Upper lobe of right lung (tissue), 1 donor: ENCODE measurements around the gene CAVIN2. TPM values are rescaled to one million over a fixed set of nuclear protein-coding genes. Genes with fewer than 3 reads are reported as not detected.
A peak's percentile ranks its signal among the peaks of the same experiment; 100 is the strongest.

Experiments used
- ATAC-seq: fragments of 200-7000 bp; cut with Tn5 transposase; one replicate; pipeline ENCODE4 v1.9.1; 2020; ENCODE audit warnings: mild to moderate bottlenecking, moderate library complexity
- DNase-seq: peaks from one replicate; pipeline ENCODE4 v3.0.0-alpha.2; 2020
- H3K27ac ChIP-seq: fragments of 200-600 bp; one replicate; pipeline ENCODE4 v1.8.0; 2022
- H3K27me3 ChIP-seq: fragments of 200-600 bp; one replicate; pipeline ENCODE4 v1.8.0; 2022; ENCODE audit warnings: mild to moderate bottlenecking
- H3K36me3 ChIP-seq: fragments of 200-600 bp; one replicate; pipeline ENCODE4 v1.8.0; 2022
- H3K4me1 ChIP-seq: fragments of 200-600 bp; one replicate; pipeline ENCODE4 v1.8.0; 2022
- H3K4me3 ChIP-seq: fragments of 200-600 bp; one replicate; pipeline ENCODE4 v1.8.0; 2022; ENCODE audit warnings: mild to moderate bottlenecking
- H3K9me3 ChIP-seq: fragments of 200-600 bp; one replicate; pipeline ENCODE4 v1.8.0; 2022
- CTCF ChIP-seq: fragments of 200-600 bp; IDR thresholded peaks from one replicate; pipeline ENCODE4 v1.8.0; 2022; ENCODE audit warnings: antibody characterized with exemption
- intact Hi-C: fragments of 100-400 bp; cut with DNase I; formaldehyde crosslinking; loops from one replicate; pipeline ENCODE4 v1.11.0; 2022
- total RNA-seq: library from RNA; stranded (reverse); fragmentation: NEBNext Ultra II Directional; extraction: Animal tissue kit (Norgen Biotek cat#: 25700); gene quantifications from one replicate; pipeline ENCODE4 v1.2.1, GENCODE V29; 2021
- donor health status: DM: no; HTN: yes; CAD: no; lungs with severe emphysema.

The CAVIN2 gene
- total RNA-seq, 1 donor from 2014 or later, result 185 TPM

- no peak for TF ChIP-seq CTCF
- intact Hi-C loops, result no loop called here
- Histone ChIP-seq H3K27me3 (no peaks in the 10 kb centered on the region), H3K27ac (no peak overlapping the region), H3K36me3 (no peaks in the 10 kb centered on the region), H3K9me3 (no peaks in the 10 kb centered on the region), H3K4me3 (no peak overlapping the region), H3K4me1 (no peaks in the 10 kb centered on the region)
- DNase-seq (no peak), ATAC-seq (peak; percentile 26)
Measured at GRCh38 chr2:191881982-191882816, 35.3 kb upstream of the CAVIN2 start.

- ATAC-seq, result peak; percentile 25
- intact Hi-C loops, result no loop called here
- Histone ChIP-seq H3K36me3 (no peaks in the 10 kb centered on the region), H3K4me1 (no peaks in the 10 kb centered on the region), H3K27me3 (no peaks in the 10 kb centered on the region), H3K27ac (no peak overlapping the region), H3K9me3 (no peaks in the 10 kb centered on the region), H3K4me3 (no peak overlapping the region)
- no peak for DNase-seq
- TF ChIP-seq CTCF, result no peak
Measured at GRCh38 chr2:191878548-191879279, 31.8 kb upstream of the CAVIN2 start.

GRCh38 chr2:191877875-191878274 is 31.0 kb upstream of the CAVIN2 start:
- no peaks in the 10 kb centered on the region for H3K36me3 ChIP-seq
- H3K4me3 ChIP-seq, result no peak overlapping the region
- H3K27me3 ChIP-seq, result no peaks in the 10 kb centered on the region
- TF ChIP-seq CTCF, result no peak
- intact Hi-C loops, result no loop called here
- no peak for ATAC-seq
- no peaks in the 10 kb centered on the region for H3K4me1 ChIP-seq
- H3K9me3 ChIP-seq, result no peaks in the 10 kb centered on the region
- no peak for DNase-seq
- no peak overlapping the region for H3K27ac ChIP-seq

DNA sequence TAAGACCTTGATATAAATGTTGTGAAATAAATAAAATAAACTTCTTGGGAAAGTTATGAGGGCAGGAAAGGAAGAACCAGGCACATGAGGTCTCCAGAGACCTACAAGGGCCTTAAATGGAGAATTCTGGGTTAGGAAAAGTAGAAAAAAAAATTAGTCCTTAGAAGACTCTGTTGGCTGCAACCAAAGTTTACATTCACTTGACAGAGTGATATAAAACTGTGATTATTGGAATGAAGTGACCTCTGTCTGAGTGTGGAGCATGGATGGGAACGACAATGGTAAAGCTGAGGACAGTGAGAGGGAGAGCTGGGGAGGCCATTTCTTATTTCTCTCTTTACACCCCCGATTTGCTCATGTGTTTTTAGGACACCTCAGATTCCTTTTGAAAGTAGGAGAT is 29.0 kb upstream of the CAVIN2 start:
- Histone ChIP-seq H3K4me3 (no peak overlapping the region), H3K4me1 (no peaks in the 10 kb centered on the region), H3K36me3 (no peaks in the 10 kb centered on the region), H3K9me3 (no peaks in the 10 kb centered on the region), H3K27ac (no peak overlapping the region), H3K27me3 (no peaks in the 10 kb centered on the region)
- TF ChIP-seq CTCF, result no peak
- ATAC-seq (no peak), DNase-seq (no peak)
- intact Hi-C loops, result no loop called here

- no peaks in the 10 kb centered on the region for H3K27me3 ChIP-seq
- intact Hi-C loops, result no loop called here
- peaks cover 22% of the 10 kb centered on the region for H3K4me1 ChIP-seq
- no peak overlapping the region for H3K4me3 ChIP-seq
- H3K36me3 ChIP-seq, result no peaks in the 10 kb centered on the region
- H3K27ac ChIP-seq, result no peak overlapping the region
- peak; percentile 23 for TF ChIP-seq CTCF
- H3K9me3 ChIP-seq, result no peaks in the 10 kb centered on the region
- ATAC-seq, result no peak
- DNase-seq, result no peak
Measured at GRCh38 chr2:191870744-191871143, 23.9 kb upstream of the CAVIN2 start.
